ENCODE results near the gene TMEM132E.

TMEM132E gene

GRCh38 chr17:34568953-34569352, 10.4 kb upstream of the TMEM132E start:
- TF ChIP-seq CTCF (IDR thresholded peaks at IDR 0.05; ENCODE audit: low read depth, low read length, missing control alignments), result no peak
- DNase-seq (ENCODE audit: extremely low read depth, low read depth), result no peak
- no peak overlapping the region for H3K4me3 ChIP-seq (replicated peaks; ENCODE audit: low read depth, low read length)

- TF ChIP-seq CTCF (IDR thresholded peaks at IDR 0.05; ENCODE audit: low read depth, low read length, missing control alignments), result no peak
- DNase-seq (ENCODE audit: extremely low read depth, low read depth), result no peak
- no peak overlapping the region for H3K4me3 ChIP-seq (replicated peaks; ENCODE audit: low read depth, low read length)
Measured at GRCh38 chr17:34569591-34569990, 9.8 kb upstream of the TMEM132E start.

- no peak for DNase-seq (ENCODE audit: extremely low read depth, low read depth)
- TF ChIP-seq CTCF (IDR thresholded peaks at IDR 0.05; ENCODE audit: low read depth, low read length, missing control alignments), result no peak
- no peak overlapping the region for H3K4me3 ChIP-seq (replicated peaks; ENCODE audit: low read depth, low read length)
Measured at GRCh38 chr17:34570506-34570905, 8.9 kb upstream of the TMEM132E start.

GRCh38 chr17:34571428-34572130, 7.8 kb upstream of the TMEM132E start:
- no peak for TF ChIP-seq CTCF (IDR thresholded peaks at IDR 0.05; ENCODE audit: low read depth, low read length, missing control alignments)
- DNase-seq (ENCODE audit: extremely low read depth, low read depth), result no peak
- H3K4me3 ChIP-seq (replicated peaks; ENCODE audit: low read depth, low read length), result no peak overlapping the region

GRCh38 chr17:34572483-34572882, 6.9 kb upstream of the TMEM132E start:
- TF ChIP-seq CTCF (IDR thresholded peaks at IDR 0.05; ENCODE audit: low read depth, low read length, missing control alignments), result no peak
- H3K4me3 ChIP-seq (replicated peaks; ENCODE audit: low read depth, low read length), result no peak overlapping the region
- DNase-seq (ENCODE audit: extremely low read depth, low read depth), result no peak

- no peak overlapping the region for H3K4me3 ChIP-seq (replicated peaks; ENCODE audit: low read depth, low read length)
- no peak for DNase-seq (ENCODE audit: extremely low read depth, low read depth)
- no peak for TF ChIP-seq CTCF (IDR thresholded peaks at IDR 0.05; ENCODE audit: low read depth, low read length, missing control alignments)
Measured at GRCh38 chr17:34575182-34575581, 4.2 kb upstream of the TMEM132E start.

GRCh38 chr17:34578016-34578415, 1.4 kb upstream of the TMEM132E start:
- H3K4me3 ChIP-seq (replicated peaks; ENCODE audit: low read depth, low read length), result no peak overlapping the region
- DNase-seq (ENCODE audit: extremely low read depth, low read depth), result no peak
- TF ChIP-seq CTCF (IDR thresholded peaks at IDR 0.05; ENCODE audit: low read depth, low read length, missing control alignments), result no peak
